Mammary epithelial cell (primary cell): ENCODE measurements around the gene B3GALT6.

Source experiments
- EZH2 ChIP-seq: IDR thresholded peaks from 2 replicates; pipeline ENCODE4 v1.6.1; 2012; ENCODE audit warnings: low read length, inconsistent platforms, borderline replicate concordance
- TF ChIP-seq, protein P1 (sequence below), 2 donors: IDR thresholded peaks in 1 of 2; conservative IDR thresholded peaks in 1 of 2; 2 replicates each; pipeline ENCODE4 v1.5.1; 2011 to 2012; ENCODE audit warnings: inconsistent platforms in 2 of 2, low read length in 2 of 2, mild to moderate bottlenecking in 2 of 2, control low read depth in 1 of 2, low read depth in 1 of 2; ENCODE audit not compliant: insufficient read depth in 1 of 2; ENCODE audit errors: extremely low read depth in 1 of 2

DNA sequence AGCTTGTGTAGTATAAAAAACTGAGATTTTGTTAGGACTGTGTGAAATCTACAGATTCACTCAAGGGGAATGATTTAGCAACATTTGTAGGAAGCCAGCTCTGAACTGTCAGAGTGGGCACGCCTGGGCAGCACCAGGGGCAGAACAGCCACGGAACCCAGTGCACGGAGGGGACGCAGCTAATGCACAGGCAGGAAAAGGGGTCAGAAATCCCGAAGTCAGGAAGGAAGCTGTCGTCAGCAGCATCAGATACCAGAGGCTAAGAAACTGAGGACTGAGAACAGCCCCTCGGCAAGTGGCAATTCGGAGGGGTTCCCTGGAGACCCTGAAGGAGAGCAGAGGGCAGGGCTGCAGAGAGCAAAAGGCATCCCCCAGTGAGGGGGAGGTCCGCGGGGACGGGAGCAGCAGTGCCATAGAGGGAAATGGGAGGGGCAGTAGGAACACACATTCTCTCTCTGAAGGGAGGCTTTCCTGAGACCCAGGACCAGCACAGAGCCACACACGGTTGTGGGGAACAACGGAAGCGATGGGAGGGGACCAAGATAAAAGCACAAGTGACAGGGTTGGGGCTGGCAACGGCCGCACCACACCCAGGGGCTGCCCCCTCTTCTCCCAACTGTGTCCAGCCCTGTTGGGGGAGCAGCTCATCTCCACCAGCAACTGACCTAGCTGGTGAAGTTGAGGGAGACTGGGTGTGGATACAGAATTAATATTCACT lies 29.0 kb downstream of the B3GALT6 start:
- TF ChIP-seq, protein P1, sequence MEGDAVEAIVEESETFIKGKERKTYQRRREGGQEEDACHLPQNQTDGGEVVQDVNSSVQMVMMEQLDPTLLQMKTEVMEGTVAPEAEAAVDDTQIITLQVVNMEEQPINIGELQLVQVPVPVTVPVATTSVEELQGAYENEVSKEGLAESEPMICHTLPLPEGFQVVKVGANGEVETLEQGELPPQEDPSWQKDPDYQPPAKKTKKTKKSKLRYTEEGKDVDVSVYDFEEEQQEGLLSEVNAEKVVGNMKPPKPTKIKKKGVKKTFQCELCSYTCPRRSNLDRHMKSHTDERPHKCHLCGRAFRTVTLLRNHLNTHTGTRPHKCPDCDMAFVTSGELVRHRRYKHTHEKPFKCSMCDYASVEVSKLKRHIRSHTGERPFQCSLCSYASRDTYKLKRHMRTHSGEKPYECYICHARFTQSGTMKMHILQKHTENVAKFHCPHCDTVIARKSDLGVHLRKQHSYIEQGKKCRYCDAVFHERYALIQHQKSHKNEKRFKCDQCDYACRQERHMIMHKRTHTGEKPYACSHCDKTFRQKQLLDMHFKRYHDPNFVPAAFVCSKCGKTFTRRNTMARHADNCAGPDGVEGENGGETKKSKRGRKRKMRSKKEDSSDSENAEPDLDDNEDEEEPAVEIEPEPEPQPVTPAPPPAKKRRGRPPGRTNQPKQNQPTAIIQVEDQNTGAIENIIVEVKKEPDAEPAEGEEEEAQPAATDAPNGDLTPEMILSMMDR (conservative IDR thresholded peaks at IDR 0.05 in 1 of 2, IDR thresholded peaks at IDR 0.05 in 1 of 2; ENCODE audit: extremely low read depth in 1 of 2, insufficient read depth in 1 of 2, low read depth in 1 of 2, low read length in 2 of 2) = no peak
- no peak for TF ChIP-seq EZH2
